NCI-H1417 (cell line): ENCODE results near the gene C10orf90.

ENCODE experiments used
- DNase-seq, 3 experiments: peaks; one replicate each; lab custom pipeline; 2025; lab: John Stamatoyannopoulos, UW

C10orf90 gene

GRCh38 chr10:126673565-126673964 lies 3.1 kb upstream of the C10orf90 start:
- DNase-seq = no peak

GRCh38 chr10:126671402-126671975 lies 996 bp upstream of the C10orf90 start:
- DNase-seq = no peak

GRCh38 chr10:126670895-126671261 lies 385 bp upstream of the C10orf90 start:
- no peak for DNase-seq

- DNase-seq = no peak
Measured at GRCh38 chr10:126669168-126669567, 1.3 kb downstream of the C10orf90 start.

- DNase-seq = no peak
Measured at GRCh38 chr10:126668505-126668904, 2.0 kb downstream of the C10orf90 start.

- DNase-seq = no peak
Measured at GRCh38 chr10:126667568-126667967, 2.9 kb downstream of the C10orf90 start.

- DNase-seq = no peak
Measured at GRCh38 chr10:126665207-126665606, 5.3 kb downstream of the C10orf90 start.

GRCh38 chr10:126663880-126664279 lies 6.6 kb downstream of the C10orf90 start:
- DNase-seq = no peak

GRCh38 chr10:126663328-126663727 lies 7.2 kb downstream of the C10orf90 start:
- no peak for DNase-seq

- DNase-seq = no peak
Measured at GRCh38 chr10:126661841-126662515, 8.5 kb downstream of the C10orf90 start.

- DNase-seq = no peak
Measured at GRCh38 chr10:126661356-126661755, 9.1 kb downstream of the C10orf90 start.

GRCh38 chr10:126659750-126660149 lies 10.7 kb downstream of the C10orf90 start:
- DNase-seq = no peak

GRCh38 chr10:126658928-126659327 lies 11.6 kb downstream of the C10orf90 start:
- DNase-seq = no peak

GRCh38 chr10:126654579-126654978 lies 15.9 kb downstream of the C10orf90 start:
- no peak for DNase-seq

GRCh38 chr10:126651467-126651866 lies 19.0 kb downstream of the C10orf90 start:
- no peak for DNase-seq

GRCh38 chr10:126650161-126650560 lies 20.3 kb downstream of the C10orf90 start:
- no peak for DNase-seq

- no peak for DNase-seq
Measured at GRCh38 chr10:126647116-126647515, 23.4 kb downstream of the C10orf90 start.

GRCh38 chr10:126646110-126646509 lies 24.4 kb downstream of the C10orf90 start:
- no peak for DNase-seq

GRCh38 chr10:126640401-126640800 lies 30.1 kb downstream of the C10orf90 start:
- no peak for DNase-seq

GRCh38 chr10:126639084-126639483 lies 31.4 kb downstream of the C10orf90 start:
- DNase-seq = no peak

- DNase-seq = no peak
Measured at GRCh38 chr10:126638542-126638941, 32.0 kb downstream of the C10orf90 start.

GRCh38 chr10:126637501-126637900 lies 33.0 kb downstream of the C10orf90 start:
- no peak for DNase-seq

- no peak for DNase-seq
Measured at GRCh38 chr10:126634911-126635310, 35.6 kb downstream of the C10orf90 start.

- DNase-seq = no peak
Measured at GRCh38 chr10:126634347-126634746, 36.1 kb downstream of the C10orf90 start.
